OCI-LY3 (cell line): Measurements from ENCODE around the gene BCL11A.

Source experiments
- H2AFZ ChIP-seq: fragments of 200-600, 300-600 bp; shearing (Covaris generic); 2 replicates; pipeline ENCODE4 v1.6.0; 2014; ENCODE audit warnings: antibody characterized with exemption, low read depth, low read length
- H3K27ac ChIP-seq: fragments of 200-600, 300-600 bp; sonication (generic); 2 replicates; pipeline ENCODE4 v1.5.1; 2014; ENCODE audit warnings: mild to moderate bottlenecking, low read length, moderate library complexity, mixed read lengths
- H3K27me3 ChIP-seq: fragments of 200-600, 300-600 bp; sonication (generic); 2 replicates; pipeline ENCODE4 v1.6.1; 2014; ENCODE audit warnings: low read depth, low read length, mixed read lengths
- H3K36me3 ChIP-seq: fragments of 200-600, 300-600 bp; sonication (generic); replicated peaks from 2 replicates; pipeline ENCODE3; 2014; ENCODE audit warnings: low read depth, low read length, mixed read lengths
- H3K4me1 ChIP-seq: fragments of 300-600, 200-600 bp; sonication (generic); 2 replicates; pipeline ENCODE4 v1.6.1; 2014; ENCODE audit warnings: low read length, mixed read lengths
- H3K4me2 ChIP-seq: fragments of 200-600, 300-600 bp; sonication (generic); 2 replicates; pipeline ENCODE4 v1.6.1; 2014; ENCODE audit warnings: low read length, mixed read lengths
- H3K4me3 ChIP-seq: fragments of 300-600, 200-600 bp; sonication (generic); 2 replicates; pipeline ENCODE4 v1.5.1; 2014; ENCODE audit warnings: antibody characterized with exemption, mild to moderate bottlenecking, low read length, moderate library complexity
- H3K79me2 ChIP-seq: fragments of 300-600, 200-600 bp; shearing (Covaris generic); 2 replicates; pipeline ENCODE4 v1.6.1; 2014; ENCODE audit warnings: mild to moderate bottlenecking, low read length, mixed read lengths
- H3K9ac ChIP-seq: fragments of 300-600, 200-600 bp; shearing (Covaris generic); 2 replicates; pipeline ENCODE4 v1.6.0; 2014; ENCODE audit warnings: mild to moderate bottlenecking, low read length, moderate library complexity
- H3K9me3 ChIP-seq: fragments of 200-600, 300-600 bp; shearing (Covaris generic); 2 replicates; pipeline ENCODE4 v1.6.1; 2014; ENCODE audit warnings: low read length, mixed read lengths; ENCODE audit not compliant: insufficient read depth
- H4K20me1 ChIP-seq: fragments of 200-600, 300-600 bp; sonication (generic); 2 replicates; pipeline ENCODE4 v1.6.1; 2016; ENCODE audit warnings: low read length, mixed read lengths; ENCODE audit not compliant: insufficient read depth
- EZH2phosphoT487 ChIP-seq: fragments of 200-600 bp; shearing (Covaris generic); IDR thresholded peaks from 2 replicates; pipeline ENCODE4 v1.6.1; 2018; ENCODE audit warnings: antibody characterized with exemption, mixed run types, low read depth
- TF ChIP-seq, protein P1 (sequence below): fragments of 200-600, 300-600 bp; sonication (generic); IDR thresholded peaks from 2 replicates; pipeline ENCODE4 v1.5.1; 2014; ENCODE audit warnings: antibody characterized with exemption, low read length, low read depth

The BCL11A gene

GRCh38 chr2:60550178-60550983 is 3.1 kb downstream of the BCL11A start:
- H3K4me1 ChIP-seq, result peaks cover 32% of the 10 kb centered on the region
- H3K9me3 ChIP-seq, result no peaks in the 10 kb centered on the region
- peak overlapping the region; percentile 78 for H3K4me2 ChIP-seq
- H3K9ac ChIP-seq, result peak overlapping the region; percentile 94
- no peaks in the 10 kb centered on the region for H3K27me3 ChIP-seq
- H2AFZ ChIP-seq, result no peak overlapping the region
- peak overlapping the region; percentile 94 for H3K27ac ChIP-seq
- no peak for TF ChIP-seq EZH2phosphoT487
- TF ChIP-seq, protein P1, sequence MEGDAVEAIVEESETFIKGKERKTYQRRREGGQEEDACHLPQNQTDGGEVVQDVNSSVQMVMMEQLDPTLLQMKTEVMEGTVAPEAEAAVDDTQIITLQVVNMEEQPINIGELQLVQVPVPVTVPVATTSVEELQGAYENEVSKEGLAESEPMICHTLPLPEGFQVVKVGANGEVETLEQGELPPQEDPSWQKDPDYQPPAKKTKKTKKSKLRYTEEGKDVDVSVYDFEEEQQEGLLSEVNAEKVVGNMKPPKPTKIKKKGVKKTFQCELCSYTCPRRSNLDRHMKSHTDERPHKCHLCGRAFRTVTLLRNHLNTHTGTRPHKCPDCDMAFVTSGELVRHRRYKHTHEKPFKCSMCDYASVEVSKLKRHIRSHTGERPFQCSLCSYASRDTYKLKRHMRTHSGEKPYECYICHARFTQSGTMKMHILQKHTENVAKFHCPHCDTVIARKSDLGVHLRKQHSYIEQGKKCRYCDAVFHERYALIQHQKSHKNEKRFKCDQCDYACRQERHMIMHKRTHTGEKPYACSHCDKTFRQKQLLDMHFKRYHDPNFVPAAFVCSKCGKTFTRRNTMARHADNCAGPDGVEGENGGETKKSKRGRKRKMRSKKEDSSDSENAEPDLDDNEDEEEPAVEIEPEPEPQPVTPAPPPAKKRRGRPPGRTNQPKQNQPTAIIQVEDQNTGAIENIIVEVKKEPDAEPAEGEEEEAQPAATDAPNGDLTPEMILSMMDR, result peak; percentile 84
- peaks cover 39% of the 10 kb centered on the region for H4K20me1 ChIP-seq
- H3K79me2 ChIP-seq, result peaks cover 99% of the 10 kb centered on the region
- H3K4me3 ChIP-seq, result peak overlapping the region; percentile 91
- peaks cover 49% of the 10 kb centered on the region for H3K36me3 ChIP-seq

GRCh38 chr2:60549928-60550177 is 3.6 kb downstream of the BCL11A start:
- H3K9ac ChIP-seq, result peak overlapping the region; percentile 94
- peak overlapping the region; percentile 78 for H3K4me2 ChIP-seq
- H4K20me1 ChIP-seq, result peaks cover 45% of the 10 kb centered on the region
- H3K27ac ChIP-seq, result peak overlapping the region; percentile 94
- H3K4me3 ChIP-seq, result peak overlapping the region; percentile 91
- H3K36me3 ChIP-seq, result peaks cover 54% of the 10 kb centered on the region
- TF ChIP-seq, protein P1, result no peak
- no peak for TF ChIP-seq EZH2phosphoT487
- H3K79me2 ChIP-seq, result peaks cover 99% of the 10 kb centered on the region
- no peak overlapping the region for H2AFZ ChIP-seq
- H3K4me1 ChIP-seq, result peaks cover 38% of the 10 kb centered on the region
- no peaks in the 10 kb centered on the region for H3K27me3 ChIP-seq
- H3K9me3 ChIP-seq, result no peaks in the 10 kb centered on the region

DNA sequence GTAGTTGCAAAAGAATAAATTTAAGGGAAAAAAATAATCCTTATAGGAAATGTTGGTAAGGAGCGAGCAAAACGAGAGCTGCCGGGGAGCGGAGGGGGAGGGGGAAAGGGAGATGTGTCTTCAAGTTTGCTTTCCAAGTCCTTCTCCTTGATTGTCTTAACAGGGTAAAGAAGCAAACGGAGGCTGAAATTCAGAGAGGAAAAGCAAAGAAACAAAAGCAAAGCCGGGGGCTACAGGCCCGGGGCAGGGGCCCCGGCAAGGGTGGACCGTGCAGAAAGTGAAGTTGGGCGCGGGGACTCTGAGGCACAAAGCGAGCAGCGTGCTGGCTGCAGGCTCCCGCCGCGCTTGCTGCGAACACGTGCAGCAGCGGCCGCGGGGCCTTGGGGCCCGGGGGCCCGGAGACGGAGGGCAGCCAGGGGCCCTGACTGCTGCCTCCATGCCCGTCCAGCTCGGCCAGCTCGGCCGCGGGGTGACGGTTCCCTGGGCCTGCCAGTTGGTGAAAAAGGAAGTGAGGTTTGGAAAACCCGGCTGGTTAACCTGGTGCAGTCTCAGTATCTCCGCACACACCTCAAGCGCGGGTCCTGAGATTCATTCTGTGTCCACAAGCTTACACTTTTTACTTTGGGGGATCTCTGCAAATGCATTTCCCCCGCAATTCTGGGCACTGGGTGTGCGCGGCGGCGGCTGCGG is 4.1 kb downstream of the BCL11A start:
- H3K9me3 ChIP-seq, result no peaks in the 10 kb centered on the region
- H3K27ac ChIP-seq, result peak overlapping the region; percentile 94
- H2AFZ ChIP-seq, result no peak overlapping the region
- peaks cover 59% of the 10 kb centered on the region for H3K36me3 ChIP-seq
- peak overlapping the region; percentile 78 for H3K4me2 ChIP-seq
- no peaks in the 10 kb centered on the region for H3K27me3 ChIP-seq
- peak overlapping the region; percentile 94 for H3K9ac ChIP-seq
- H3K4me1 ChIP-seq, result peaks cover 42% of the 10 kb centered on the region
- peaks cover 99% of the 10 kb centered on the region for H3K79me2 ChIP-seq
- TF ChIP-seq, protein P1, result no peak
- TF ChIP-seq EZH2phosphoT487, result no peak
- H3K4me3 ChIP-seq, result peak overlapping the region; percentile 91
- peaks cover 49% of the 10 kb centered on the region for H4K20me1 ChIP-seq

GRCh38 chr2:60548845-60549237 is 4.6 kb downstream of the BCL11A start:
- H3K9me3 ChIP-seq, result no peaks in the 10 kb centered on the region
- peaks cover 48% of the 10 kb centered on the region for H3K4me1 ChIP-seq
- peak overlapping the region; percentile 94 for H3K27ac ChIP-seq
- peaks cover 99% of the 10 kb centered on the region for H3K79me2 ChIP-seq
- H2AFZ ChIP-seq, result no peak overlapping the region
- peak overlapping the region; percentile 91 for H3K4me3 ChIP-seq
- peak overlapping the region; percentile 78 for H3K4me2 ChIP-seq
- peak overlapping the region; percentile 94 for H3K9ac ChIP-seq
- H3K27me3 ChIP-seq, result no peaks in the 10 kb centered on the region
- H4K20me1 ChIP-seq, result peaks cover 55% of the 10 kb centered on the region
- H3K36me3 ChIP-seq, result peaks cover 64% of the 10 kb centered on the region
- TF ChIP-seq EZH2phosphoT487, result no peak
- TF ChIP-seq, protein P1, result no peak
